HG02973 (cell line): Measurements from ENCODE around the gene MOV10L1.

Experiments
- ATAC-seq: cut with Tn5 transposase; IDR thresholded peaks from one replicate; pipeline ENCODE4 v1.9.1; 2021; ENCODE audit warnings: moderate library complexity; ENCODE audit not compliant: unreplicated experiment

MOV10L1 gene

DNA sequence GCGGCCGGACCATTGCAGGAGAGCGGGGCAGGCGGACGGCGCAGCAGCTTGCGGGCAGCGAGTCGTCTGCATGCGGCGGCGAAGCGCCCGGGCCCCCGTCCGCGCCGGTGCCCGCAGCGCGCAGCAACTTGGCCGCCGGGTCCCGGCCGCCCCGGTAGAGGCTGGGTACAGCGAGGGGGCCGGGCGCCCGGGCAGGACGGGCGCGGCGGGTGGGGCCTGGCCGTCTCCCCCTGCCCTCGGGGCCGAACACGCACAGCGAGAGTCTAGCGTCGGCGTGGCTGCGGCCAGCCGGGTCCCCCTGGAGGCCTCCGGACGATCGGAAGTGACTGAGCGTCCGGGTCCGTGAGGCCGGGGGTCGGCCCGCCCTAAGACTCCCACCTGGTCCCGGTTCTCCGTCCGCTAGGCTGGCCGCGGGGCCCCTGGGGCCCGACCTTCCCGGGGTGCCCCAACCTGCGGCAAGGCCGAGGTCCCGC lies 95.1 kb downstream of the MOV10L1 start:
- ATAC-seq = no peak

DNA sequence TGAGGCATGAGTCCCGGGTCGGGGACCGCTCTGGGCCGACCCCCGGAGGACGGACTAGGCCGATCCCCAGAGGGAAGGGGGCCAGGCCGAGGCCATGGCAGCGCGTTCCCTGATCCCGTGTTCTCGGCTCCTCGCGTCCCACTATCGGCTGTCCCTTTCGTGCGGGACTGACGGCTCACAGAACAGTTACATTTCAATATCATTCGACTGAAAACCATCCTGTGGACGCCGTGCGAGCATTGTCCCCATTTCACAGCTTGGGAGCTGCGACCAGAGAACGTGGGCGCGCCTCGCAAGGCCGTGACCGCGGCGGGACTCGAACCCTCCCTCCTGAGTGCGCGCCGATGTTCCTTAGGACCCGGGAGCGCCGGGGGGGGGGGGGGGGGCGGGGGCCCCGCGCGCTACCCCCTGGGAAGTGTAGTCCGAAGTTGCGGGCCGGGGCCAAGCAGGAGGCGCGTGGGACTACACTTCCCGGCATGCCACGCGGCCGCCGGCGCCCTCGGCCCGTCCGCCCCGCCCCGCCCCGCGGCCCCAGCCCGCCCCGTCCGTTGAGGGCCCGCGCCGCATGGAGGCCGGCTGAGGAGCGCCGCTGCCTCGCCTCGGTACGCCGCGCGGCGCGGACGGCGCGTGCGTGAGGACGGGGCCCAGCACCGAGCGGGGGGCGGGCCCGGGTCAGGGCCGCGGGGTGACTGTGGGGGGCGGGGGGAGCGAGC lies 95.7 kb downstream of the MOV10L1 start, which contains the start of gene TRABD:
TRABD (plus strand) TSS at position 539 of the 713 bp plus-strand sequence. CDS start 7,148 bp downstream, outside the sequence.
- ATAC-seq = peak; percentile 32

DNA sequence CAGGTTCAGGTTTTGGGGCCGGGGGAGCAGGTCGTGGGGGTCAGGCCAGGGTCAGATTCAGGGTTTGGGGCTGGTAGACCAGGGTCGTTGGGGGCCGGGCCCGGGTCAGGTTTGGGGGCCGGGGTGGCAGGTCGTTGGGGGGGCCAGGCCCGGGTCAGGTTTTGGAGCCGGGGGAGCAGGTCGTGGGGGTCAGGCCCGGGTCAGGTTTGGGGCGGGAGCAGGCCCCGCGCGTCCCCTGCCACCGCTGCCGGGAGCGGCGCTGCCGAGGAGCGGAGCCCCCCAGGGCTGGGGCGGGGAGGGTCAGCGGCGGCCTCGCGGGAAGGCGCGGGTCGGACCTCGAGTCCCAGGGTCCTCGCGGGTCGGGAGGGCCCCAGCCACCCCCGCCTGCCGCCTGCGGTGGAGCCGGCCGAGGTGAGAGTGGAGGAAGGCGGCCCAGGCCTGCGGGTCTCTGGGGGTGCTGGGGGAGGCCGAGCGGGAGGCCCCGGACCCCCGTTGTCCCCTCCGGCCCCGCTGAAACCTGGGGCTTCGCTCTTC lies 96.4 kb downstream of the MOV10L1 start:
- no peak for ATAC-seq

DNA sequence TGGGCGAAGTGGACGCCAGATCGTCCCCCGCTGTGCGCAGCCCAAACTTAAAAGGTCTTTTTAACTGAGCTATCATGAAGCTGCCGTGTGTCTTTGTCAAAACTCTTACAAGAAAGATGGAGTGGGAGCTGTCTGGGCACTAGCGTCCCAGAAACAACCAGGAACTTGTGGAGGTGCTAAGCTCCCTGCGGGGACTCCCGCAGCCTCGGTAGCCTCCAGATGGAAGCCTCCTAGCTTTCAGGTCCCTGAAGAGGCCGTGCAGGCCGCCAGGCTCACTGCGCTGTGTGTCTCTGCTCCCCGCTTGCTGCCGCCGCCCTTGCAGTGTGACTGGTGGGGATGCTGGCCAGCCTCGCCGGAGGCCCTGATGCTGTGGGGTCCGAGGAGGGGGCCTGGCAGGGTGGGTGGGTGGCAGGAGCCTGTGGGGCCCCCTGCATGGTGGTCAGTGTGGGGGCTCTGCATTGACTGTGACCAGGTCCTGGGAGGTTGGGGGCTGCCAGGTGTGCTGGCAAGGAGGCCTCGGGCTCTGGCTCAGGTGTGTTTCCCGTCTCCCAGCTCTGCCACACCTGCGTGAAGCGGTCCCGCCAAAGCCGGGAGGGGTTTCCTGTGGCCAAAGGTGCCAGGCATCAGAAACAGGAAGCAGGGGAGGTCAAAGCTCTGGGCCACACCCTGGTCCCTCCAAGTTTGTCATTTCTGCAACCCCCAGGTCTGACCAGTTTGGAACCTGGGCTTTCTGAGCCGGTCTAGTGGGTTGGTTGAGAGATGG lies 97.1 kb downstream of the MOV10L1 start:
- no peak for ATAC-seq

DNA sequence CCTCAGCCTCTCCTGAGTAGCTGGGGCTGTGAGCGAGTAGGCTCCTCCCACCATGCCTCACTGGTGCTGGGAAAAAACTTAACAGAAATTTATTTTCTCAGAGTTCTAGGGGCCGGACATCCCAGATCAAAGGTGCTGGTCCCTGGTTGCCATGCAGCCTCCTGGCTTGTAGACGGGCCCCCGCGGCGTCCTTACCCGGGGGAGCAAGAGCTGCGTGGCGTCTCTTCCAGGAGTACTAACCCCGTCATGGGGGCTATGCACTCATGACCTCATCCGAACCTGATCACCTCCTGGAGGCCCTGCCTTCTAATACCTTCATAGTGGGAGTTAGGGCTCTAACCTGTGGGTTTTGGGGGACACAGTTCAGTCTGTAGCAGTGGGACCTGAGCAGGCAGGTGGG lies 98.5 kb downstream of the MOV10L1 start:
- ATAC-seq = no peak

DNA sequence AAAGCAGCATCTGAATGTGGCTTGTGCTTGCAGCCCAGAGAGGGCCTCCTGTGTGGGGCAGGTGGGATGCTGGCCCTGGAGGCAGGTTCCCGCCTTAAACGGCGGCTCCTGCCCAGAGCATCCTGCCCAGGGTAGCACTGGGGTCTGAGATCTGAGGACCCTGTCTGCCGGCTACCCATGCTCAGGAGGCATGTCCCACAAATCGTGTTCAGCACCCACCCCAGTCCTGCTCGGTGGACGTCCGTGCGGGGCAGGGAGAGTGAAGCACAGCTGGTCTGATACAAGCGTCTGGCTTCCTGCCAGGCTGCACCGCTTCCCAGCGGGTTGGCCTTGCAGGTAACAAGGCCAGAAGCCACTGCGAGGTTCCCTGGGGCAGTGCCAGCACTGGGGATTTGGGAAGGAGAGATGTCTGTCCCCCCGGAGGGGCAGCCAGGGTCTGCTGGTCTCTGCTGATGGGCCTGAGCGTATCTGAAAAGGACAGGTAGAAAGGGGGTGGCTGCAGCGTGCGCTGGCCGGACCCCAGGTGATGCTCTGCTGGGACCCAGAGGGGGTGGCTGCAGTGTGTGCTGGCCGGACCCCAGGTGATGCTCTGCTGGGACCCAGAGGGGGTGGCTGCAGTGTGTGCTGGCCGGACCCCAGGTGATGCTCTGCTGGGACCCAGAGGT lies 99.5 kb downstream of the MOV10L1 start:
- no peak for ATAC-seq

DNA sequence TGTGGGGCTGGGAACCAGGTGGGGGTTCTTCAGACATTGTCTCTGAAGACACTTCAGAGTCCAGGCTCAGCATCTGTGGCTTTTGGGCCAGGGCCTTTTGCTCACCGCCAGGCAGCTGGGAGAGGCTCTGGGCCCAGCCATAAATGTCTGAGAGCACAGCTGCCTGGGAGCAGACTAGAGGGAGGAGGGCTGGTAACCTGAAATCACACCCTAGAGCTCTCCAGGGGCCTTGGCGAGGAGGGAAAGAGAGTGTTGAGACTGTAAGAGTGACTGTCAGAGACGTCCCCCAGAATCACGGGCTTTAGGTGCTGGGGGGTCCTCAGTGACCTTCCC lies 100.0 kb downstream of the MOV10L1 start:
- ATAC-seq = no peak

DNA sequence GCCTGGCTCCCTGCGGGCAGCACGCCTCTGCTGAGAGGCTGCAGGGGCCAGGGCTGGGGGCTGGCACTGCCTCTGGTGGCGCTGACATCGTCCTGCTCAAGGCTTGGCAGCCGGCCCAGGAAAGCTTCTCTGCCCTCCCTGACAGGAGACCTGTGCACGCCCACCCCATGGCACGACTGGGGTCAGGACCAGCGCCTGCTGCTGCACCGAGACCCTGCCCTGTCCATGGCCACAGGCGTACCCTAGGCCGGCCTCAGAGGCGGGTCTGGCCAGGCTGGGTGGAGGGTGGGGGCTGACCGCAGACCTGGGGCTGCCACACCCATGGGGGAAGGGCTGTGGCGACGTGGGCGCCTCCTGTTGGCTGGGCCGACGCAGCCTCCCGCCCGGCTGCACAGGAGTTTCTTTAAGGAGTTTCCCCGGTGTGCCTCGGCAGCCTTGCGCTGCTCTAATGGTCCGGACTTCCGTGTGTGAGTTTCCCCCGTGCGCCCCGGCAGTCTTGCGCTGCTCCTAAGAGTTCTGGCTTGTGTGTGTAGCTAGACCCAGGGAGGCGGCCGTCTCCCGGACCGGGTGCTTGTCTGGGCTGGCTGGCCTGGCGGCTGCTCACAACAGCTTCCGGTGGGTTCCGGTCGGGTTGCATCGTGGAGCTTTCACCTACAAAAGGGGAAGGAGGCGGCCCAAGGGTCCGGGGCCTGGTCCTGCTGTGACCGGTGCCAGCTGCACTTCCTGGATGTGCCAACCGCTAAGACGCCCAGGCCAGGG lies 100.6 kb downstream of the MOV10L1 start:
- ATAC-seq = peak; percentile 30

DNA sequence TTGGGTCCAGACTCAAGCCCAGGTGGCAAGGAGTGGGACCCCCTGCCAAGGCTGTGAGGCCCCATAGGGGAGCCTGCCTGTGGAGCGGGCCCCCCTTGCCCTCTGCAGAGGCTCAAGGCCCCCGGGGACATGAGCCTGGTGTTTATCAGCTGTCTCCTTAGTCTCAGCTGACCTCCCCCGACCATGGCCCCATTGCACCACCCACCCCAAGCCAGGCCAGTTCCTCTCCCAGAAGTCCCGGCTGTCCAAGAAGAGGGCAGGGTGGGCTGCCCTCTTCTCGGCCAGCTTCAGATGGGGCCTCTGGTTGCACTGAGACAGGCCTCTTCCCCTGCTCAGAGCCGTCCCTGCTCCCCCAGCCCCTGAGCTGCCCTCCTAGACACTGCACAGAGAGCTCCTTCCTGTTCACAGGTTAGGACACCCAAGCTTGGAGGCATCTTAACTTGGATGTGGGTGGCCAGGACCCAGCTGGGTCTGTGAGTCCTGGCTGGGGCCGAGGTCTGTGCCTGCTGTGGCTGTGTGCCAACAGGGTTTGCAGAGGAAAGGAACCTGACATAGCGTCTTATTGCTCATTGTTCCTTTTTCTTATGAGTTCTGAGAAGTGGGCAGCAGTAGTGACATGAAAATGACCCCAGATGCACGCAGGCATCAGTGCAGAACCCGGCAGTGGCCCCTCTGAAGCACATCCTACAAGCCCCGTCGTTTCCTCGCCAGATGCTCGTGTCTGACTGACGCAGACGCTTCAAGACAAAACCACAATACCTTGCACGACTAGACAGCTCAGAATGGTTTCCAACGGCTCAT lies 101.3 kb downstream of the MOV10L1 start:
- no peak for ATAC-seq

DNA sequence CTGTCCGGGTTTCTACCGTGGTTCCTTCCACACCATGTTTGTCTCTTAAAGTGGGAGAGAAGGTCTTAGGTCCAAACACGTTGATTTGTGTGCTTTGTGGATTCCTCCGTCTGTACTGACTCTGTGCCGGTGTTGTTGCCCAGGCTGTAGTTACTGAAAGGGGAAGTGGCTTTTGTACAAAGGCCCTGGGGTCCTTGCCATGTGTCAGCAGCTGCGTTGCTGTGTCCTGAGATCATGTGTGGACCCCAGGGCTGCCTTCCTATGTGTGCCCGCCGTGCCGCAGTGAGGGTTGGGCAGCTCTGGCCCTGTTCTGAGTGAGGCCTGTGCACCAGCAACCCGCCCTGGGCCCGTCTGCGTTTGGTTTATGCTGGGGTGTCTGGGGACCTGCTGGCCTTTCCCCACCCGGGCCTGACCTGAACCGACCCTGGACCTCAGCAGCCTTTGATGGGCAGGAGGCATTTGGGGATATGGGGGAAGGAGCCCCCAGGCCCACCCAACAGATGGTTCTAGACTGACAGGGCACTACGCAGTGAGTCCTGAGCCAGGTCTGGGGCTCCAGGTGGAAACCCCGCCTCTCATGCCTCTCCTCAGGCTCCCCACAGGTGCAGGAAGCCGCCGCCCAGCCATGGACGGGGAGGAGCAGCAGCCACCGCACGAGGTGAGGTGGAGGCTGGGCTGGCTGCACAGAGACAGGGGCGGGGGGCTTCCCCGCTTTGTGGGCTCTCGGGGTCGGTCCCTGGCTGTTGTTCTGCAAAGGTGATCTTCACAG lies 102.8 kb downstream of the MOV10L1 start:
- ATAC-seq = no peak

DNA sequence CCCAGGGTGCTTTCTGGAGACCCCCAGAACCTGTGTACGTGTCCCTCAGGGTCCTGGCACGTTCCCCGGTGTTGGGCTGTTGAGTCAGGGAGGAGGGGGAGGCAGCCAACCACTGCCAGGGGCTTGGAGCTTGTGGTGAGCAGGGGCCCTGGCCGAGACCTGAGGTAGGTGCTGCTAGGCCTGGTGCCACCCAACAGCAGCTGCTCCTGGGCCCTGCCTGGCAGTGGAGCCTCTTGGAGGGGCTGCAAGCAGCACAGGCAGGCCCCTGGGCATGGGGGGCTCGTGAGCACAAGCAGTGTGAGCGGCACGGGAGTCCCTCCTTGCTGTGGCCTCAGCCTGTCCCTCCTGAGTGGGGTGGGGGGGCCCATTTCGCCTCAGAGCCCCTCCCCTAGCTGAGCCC lies 103.8 kb downstream of the MOV10L1 start:
- ATAC-seq = no peak

DNA sequence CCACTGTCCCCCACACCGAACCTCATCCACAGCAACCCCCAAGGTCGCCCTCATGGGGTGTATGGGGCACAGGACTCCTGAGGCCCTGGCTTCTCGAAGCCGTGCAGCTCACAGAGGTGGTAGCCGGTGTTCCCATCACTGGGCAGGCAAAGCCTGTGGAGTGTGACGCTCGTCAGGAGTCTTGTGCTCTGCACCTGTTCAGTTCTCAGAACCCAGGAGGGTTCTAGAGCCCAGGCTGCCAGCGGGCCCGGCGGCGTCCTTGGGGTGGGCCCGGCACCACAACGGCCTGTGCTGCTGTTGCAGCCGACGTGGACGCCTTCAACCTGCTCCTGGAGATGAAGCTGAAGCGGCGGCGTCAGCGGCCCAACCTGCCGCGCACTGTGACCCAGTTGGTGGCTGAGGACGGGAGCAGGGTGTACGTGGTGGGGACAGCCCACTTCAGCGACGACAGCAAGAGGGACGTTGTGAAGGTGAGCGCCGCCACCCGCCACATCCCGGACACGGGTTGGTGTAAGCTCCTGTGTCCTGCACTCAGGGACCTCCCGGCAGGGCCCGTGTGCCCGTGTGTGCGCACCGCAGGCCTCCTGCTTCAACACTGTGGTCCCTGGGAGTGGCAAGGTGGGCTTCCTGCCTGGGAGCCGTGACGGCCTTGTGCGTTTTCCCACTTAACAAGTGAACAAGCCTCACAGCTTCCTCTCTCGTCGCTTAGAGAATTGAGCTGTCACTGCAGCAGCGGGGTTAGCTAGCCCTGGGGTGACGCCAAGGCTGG lies 104.4 kb downstream of the MOV10L1 start:
- no peak for ATAC-seq

DNA sequence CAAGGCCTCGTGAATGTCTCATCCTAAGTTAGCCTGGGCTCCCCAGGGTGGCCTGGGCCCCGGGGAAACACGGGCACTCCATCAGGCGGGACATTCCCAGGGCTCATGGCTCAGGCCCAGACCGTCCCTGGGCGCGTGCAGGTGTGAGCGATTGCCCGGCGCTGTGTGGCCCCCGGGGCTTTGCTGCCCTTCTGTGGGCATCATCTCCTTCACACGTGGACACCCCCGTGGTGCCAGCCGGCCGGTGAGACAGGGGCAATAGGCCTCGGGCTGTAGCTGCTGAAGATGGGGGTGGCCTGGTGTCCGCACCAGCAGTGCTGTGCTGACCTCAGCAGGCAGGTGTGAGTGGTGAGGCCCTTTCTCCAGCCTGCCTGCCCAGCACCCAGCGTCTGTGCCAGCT lies 106.5 kb downstream of the MOV10L1 start:
- no peak for ATAC-seq

DNA sequence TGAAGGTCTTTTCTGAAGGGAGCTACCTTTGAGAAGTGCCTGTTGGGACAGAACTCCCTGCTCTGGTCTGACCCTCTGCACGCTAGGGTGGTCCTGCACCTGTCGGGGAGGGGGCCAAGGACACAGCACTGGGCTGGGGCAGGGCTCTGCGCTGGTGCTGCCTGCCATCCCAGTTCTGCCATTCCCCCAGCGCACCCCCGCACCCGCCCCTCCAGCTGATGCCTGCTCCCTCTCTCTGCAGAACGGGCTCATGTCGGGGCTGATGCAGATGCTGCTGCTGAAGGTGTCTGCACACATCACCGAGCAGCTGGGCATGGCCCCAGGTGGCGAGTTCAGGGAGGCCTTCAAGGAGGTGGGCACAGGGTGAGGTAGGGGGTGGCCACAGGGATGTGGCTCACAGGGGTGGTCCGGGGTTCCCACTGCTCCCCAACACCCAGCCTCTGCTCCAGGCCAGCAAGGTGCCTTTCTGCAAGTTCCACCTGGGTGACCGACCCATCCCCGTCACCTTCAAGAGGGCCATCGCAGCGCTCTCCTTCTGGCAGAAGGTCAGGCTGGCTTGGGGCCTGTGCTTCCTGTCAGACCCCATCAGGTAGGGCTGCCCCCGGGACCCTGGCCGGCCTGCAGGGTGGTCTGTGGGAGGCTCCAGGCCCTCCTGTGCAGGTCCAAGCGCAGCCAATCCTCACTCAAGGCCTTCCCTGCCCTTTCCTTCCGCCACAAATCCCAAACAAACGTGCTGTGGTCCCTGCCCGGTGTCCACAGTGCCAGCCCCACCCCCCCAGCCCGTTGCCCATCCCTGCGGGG lies 107.4 kb downstream of the MOV10L1 start:
- no peak for ATAC-seq

DNA sequence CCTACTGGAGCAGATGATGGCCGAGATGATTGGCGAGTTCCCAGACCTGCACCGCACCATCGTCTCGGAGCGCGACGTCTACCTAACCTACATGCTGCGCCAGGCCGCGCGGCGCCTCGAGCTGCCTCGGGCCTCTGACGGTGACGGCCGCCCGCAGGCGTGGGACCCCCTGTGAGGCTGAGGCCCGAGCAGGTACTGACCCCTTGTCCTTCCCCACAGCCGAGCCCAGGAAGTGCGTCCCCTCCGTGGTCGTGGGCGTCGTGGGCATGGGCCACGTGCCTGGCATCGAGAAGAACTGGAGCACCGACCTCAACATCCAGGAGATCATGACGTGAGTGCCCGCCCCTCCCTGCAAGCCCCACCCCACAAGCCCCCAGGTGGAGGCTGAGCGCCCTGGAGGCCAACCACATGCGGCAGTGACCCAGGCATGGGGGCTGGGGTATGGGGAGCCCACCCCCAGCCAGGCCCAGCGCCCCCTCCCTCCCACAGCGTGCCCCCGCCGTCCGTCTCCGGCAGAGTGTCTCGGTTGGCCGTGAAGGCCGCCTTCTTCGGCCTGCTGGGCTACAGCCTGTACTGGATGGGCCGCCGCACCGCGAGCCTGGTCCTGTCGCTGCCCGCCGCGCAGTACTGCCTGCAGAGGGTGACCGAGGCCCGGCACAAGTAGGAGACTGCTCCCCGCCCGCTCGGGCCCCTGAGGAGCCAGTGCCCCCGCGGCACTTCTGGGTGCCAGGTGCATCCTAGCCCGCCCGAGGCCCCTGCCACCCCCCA lies 108.2 kb downstream of the MOV10L1 start:
- no peak for ATAC-seq

DNA sequence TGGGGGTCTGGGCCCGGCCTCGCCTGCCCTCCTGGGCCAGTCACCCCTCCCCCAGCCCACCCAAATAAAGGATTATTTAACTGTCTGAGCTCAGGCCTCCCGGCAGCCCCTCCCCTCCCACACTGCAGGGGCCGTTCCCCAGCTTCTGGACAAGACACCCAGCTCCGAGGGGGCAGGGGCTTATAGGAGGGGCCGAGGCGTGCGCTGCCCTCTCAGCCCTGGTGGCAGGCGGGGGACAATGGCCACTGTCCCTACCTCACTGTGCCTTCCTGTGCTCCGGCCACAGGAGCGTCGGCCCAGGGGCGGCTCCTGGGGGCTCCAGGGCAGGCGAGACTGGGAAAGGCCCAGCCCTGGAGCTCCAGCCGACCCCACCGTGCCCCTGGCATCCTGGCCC lies 108.8 kb downstream of the MOV10L1 start:
- ATAC-seq = no peak

DNA sequence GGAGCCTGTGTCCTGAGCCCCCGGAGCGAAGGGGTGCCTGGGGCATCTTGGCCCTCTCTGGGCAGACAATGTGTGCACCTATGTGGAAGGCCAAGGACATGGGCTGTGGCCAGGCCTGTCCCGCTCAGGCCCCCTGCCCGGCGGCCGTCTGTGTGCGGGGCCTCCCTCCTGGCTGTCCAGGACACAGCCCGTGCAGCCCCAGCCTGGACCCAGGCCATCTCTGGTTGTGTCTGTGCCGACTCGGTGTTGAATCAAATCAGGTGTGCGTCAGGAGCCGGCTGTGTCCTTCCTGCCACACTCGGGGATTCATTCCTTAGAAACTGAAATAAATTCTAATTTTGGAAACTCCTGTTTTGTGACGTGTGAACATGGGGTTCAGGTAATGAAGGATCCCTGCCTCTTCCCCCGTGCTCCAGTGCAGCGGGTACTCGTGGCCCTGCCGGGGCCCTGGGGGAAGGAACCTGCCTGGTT lies 109.5 kb downstream of the MOV10L1 start:
- no peak for ATAC-seq
